ENCODE data around the gene KRT74.

KRT74 gene

GRCh38 chr12:52533686-52534470, 39.8 kb downstream of the KRT74 start:
- no peak for DNase-seq

DNA sequence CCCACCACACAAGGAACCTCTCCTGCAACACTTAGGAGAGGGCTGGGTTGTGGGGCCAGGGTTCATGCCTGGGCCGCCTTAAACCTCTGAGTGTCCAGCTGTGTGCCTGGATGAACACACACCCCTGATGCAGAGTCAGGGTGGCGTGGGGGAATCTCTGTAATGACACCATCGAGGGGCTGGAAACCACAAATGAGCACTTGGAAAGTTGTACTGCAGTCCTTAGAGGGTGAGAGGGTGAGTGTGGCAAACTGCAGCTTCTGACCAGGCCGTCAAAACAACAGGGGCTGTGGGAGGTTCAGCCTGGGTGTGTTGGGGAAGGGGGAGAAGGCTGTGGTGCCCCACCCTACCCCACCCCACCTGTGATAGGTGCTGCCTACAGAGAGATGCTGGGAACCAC, 41.0 kb downstream of the KRT74 start:
- DNase-seq = no peak

GRCh38 chr12:52531566-52532300, 41.9 kb downstream of the KRT74 start:
- no peak for DNase-seq

- DNase-seq = no peak
Observed at GRCh38 chr12:52530905-52531304, 42.7 kb downstream of the KRT74 start.

- DNase-seq = no peak
Observed at GRCh38 chr12:52530366-52530765, 43.3 kb downstream of the KRT74 start.

DNA sequence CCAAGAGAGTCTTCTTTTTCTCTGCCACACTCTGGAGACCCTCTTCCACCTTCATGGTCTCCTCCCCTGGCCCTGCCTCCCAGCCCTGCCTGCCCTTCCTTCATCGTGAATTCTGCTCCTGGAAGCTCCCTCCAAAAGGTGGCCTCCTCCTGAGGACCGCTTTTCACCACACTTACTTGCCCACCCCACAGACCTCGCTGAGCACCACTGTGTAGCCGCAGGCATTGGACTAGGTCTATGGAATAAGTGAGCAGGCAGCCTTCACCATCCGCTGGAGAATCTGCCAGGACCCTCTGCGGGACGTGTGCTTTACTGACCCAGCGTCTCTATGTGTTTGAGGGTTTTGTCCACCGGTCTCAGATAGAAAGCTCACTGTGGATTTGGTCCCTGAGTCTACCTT, 43.8 kb downstream of the KRT74 start:
- DNase-seq = no peak

- DNase-seq = no peak
Observed at GRCh38 chr12:52529417-52529816, 44.2 kb downstream of the KRT74 start.

GRCh38 chr12:52528641-52529143, 45.0 kb downstream of the KRT74 start:
- no peak for DNase-seq

DNA sequence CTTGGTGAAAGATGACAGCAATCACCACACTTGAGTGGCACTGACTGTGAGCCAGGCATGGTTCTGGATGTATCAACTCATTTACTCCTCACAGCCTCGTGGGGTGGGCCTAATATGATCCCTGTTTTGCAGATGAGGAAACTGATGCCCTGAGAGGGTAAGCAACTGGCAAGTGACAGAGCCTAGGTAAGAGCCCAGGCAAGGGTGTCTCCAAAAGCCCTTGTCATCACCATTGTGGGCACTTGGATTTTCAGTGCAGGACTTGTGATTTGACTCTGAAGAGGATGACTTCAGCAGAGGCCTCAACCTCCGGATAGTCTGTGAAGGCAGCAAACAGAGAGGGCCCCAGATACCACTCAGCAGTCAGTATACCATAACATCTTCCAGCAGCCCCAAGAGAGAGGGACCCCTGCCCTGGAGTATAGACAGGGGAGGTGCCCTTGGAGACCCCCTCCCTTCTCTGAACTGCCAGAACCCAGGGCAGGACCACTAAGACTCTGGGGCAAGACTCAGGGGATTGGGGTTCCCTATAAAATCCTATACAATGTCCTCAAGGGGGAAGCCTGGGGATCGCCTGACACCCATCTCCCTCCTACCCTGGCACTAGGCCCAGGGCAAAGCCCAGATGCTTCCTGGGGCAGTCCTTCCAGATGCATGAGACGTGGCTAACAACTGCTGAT, 46.4 kb downstream of the KRT74 start:
- DNase-seq = no peak

GRCh38 chr12:52526511-52526951, 47.1 kb downstream of the KRT74 start:
- DNase-seq = no peak

GRCh38 chr12:52525661-52526499, 47.8 kb downstream of the KRT74 start:
- no peak for DNase-seq

GRCh38 chr12:52524898-52525591, 48.6 kb downstream of the KRT74 start:
- DNase-seq = no peak

- no peak for DNase-seq
Observed at GRCh38 chr12:52524241-52524897, 49.3 kb downstream of the KRT74 start.

GRCh38 chr12:52523824-52524223, 49.8 kb downstream of the KRT74 start:
- no peak for DNase-seq

DNA sequence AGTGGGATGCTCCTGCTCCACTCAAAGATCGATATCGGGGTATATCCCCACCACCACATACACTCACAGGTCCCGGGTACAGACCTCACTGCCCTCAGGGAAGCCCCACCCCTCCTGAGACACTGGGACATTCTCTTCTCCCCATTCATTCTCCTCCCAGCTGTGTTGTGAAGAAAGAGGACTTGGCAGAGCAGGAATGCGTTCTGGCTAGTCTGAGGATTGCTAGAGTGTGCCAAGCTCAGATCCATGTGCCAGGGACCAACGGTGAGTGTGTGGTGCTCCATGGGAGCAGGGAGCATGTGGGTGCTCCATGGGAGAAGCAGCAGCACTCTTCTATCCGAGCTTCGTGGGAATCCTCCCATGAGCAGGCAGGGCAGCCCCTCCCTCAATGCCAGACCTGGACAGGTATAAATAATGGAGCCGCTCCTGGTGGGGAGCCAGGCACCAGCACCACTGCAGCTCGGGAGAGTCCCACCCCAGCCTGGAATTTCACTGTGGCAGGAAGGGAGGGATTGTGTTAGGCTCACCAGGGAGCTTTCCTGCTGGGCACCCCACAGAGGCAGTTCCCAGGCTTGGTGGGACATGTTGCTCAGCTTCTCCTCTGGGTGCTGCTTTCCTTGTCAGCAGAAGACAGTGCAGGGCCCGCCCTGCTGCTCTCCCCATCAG, 51.2 kb downstream of the KRT74 start:
- DNase-seq = no peak

DNA sequence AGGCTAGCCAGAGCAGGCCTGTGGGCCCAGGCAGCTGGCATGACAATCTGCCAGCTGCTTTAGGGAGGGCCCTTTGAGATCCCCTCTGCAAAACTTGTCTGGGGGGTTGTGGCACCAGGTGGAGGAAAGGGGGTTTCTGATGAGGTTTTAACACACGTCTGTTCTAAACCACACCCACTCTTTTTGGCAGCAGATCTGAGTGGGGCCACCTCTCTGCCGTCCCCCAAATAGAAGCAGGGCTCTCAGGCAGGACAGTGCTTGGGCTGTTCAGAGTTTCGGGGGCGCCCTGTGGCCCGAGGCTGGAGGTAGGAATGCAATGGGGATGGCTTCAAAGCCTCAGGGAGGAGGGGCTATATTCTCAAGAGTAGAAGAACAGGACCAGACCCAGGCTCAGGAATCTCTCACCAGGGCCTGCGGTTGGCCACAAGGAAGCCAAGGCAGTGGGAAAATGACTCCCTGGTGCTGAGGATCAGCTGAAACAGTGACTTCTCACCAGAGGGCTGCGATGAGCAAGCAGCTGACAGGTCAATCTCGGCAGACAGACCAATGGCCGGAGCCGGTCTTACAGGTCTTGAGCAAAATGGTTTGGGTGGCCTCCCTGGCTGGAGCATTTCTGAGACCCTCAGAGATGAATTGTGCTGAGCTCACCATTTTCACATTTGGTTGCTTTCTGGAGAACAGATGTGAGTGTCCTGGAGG, 51.9 kb downstream of the KRT74 start:
- no peak for DNase-seq

GRCh38 chr12:52521175-52521567, 52.5 kb downstream of the KRT74 start:
- DNase-seq = no peak

DNA sequence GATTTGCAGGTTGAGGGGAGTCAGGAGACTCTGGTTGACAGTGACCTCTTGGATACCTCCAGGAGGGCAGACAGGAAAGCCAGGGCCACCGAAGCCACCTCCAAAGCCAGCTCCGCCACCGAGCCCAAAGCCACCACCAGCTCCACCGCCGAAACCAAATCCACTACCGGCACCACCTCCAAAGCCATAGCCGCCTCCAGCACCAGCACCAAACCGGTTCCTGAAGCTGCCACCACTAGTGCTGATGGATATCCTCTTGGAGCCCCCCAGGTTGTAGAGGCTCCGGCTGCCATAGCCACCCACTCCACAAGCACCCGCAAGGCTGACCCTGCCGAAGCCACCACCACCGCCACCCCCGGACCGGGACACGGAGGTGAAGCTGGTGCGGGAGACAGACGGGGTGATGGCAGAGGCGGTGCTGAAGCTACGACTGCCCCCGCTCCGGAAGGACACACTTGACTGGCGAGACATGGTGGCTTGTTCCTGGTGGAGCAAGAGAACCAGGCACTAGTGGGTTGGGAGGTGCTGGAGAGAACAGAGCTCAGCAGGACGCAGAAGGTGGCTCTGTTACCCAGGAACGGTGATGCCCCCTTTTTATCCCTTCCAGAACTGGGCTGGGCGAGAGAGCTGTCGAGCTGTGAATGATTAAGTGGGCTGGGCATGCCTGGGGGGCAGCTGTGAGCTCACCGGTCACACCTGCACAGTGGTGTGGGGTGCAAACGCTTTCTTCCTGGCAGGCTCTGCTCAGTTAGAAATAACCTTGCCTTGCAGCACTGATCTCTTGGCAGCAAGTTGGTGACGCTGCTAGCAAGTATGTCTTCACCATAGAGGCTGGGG, 53.6 kb downstream of the KRT74 start, which contains the start of gene KRT5:
KRT5 (minus strand) TSS at position 569 of the 837 bp plus-strand sequence; CDS start at position 471, 98 bp downstream.
- no peak for DNase-seq

DNA sequence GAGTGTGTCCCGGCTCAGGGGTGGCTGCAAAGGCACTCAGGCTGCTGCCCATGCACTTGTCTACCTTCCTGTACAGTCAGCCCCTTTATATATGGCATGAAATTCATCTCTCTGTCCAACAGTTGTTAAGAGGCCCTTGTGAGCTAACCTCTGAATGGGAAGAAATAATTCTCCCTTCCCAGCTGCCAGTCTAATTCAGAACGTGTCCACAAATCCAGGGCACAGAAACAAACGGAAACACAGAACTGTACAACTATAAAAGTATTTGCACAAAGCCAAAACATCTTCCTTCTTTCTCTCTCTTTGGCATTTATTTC, 54.3 kb downstream of the KRT74 start:
- no peak for DNase-seq

Measured in NCI-H1694 (cell line).